Glutamatergic neuron (in vitro differentiated cells): Measurements from ENCODE around the gene CFHR5. TPM values are rescaled to one million over a fixed set of nuclear protein-coding genes. Genes with fewer than 3 reads are reported as not detected.
"Not testable (repeated sequence)": the region's sequence is repeated elsewhere in the genome, so short reads cannot be mapped to it uniquely, and the experiment has no call there.

ENCODE experiments used
- DNase-seq: peaks from one replicate; pipeline ENCODE4 v3.0.0; 2022
- H3K27ac Mint-ChIP-seq: one replicate; pipeline ENCODE4 v1.8.0; 2020; ENCODE audit warnings: mild to moderate bottlenecking, mixed read lengths, inconsistent platforms; ENCODE audit not compliant: unreplicated experiment
- H3K27me3 Mint-ChIP-seq: one replicate; pipeline ENCODE4 v1.8.0; 2020; ENCODE audit warnings: mild to moderate bottlenecking, moderate library complexity, mixed read lengths, inconsistent platforms; ENCODE audit not compliant: unreplicated experiment
- H3K36me3 Mint-ChIP-seq: one replicate; pipeline ENCODE4 v1.8.0; 2020; ENCODE audit warnings: mild to moderate bottlenecking, mixed read lengths, inconsistent platforms; ENCODE audit not compliant: unreplicated experiment
- H3K4me1 Mint-ChIP-seq: one replicate; pipeline ENCODE4 v1.8.0; 2020; ENCODE audit warnings: mild to moderate bottlenecking, low read depth, mixed read lengths, inconsistent platforms; ENCODE audit not compliant: unreplicated experiment
- H3K4me3 Mint-ChIP-seq: one replicate; pipeline ENCODE4 v1.8.0; 2020; ENCODE audit warnings: mild to moderate bottlenecking, mixed read lengths, inconsistent platforms; ENCODE audit not compliant: unreplicated experiment
- H3K9me3 Mint-ChIP-seq: one replicate; pipeline ENCODE4 v1.8.0; 2020; ENCODE audit warnings: mild to moderate bottlenecking, moderate library complexity, mixed read lengths, inconsistent platforms; ENCODE audit not compliant: unreplicated experiment
- CTCF ChIP-seq: fragments of 200-600 bp; sonication (generic); IDR thresholded peaks from one replicate; pipeline ENCODE4 v1.5.0; 2021; ENCODE audit not compliant: partially characterized antibody, unreplicated experiment
- total RNA-seq: library from RNA; stranded (reverse); fragmentation: NEBNext Ultra II Directional; extraction: Animal tissue kit (Norgen Biotek cat#: 25700); gene quantifications from one replicate; pipeline ENCODE4 v1.2.1, GENCODE V29; 2021; ENCODE audit not compliant: unreplicated experiment

CFHR5 gene
- total RNA-seq, 1 donor from 2014 or later = not detected

GRCh38 chr1:196980859-196981258 is 3.5 kb downstream of the CFHR5 start:
- Mint-ChIP-seq H3K9me3 (no peaks in the 10 kb centered on the region), H3K4me1 (no peaks in the 10 kb centered on the region), H3K36me3 (no peaks in the 10 kb centered on the region), H3K27me3 (peaks cover 2% of the 10 kb centered on the region), H3K4me3 (no peak overlapping the region), H3K27ac (no peak overlapping the region)
- TF ChIP-seq CTCF = no peak
- DNase-seq = no peak

- not testable (repeated sequence) for H3K9me3 Mint-ChIP-seq, H3K27me3 Mint-ChIP-seq, DNase-seq, H3K4me3 Mint-ChIP-seq, H3K4me1 Mint-ChIP-seq, H3K27ac Mint-ChIP-seq, H3K36me3 Mint-ChIP-seq
These were observed 4.9 kb downstream of the CFHR5 start for GRCh38 chr1:196982247-196982646.

- H3K4me3 Mint-ChIP-seq, H3K27me3 Mint-ChIP-seq, H3K4me1 Mint-ChIP-seq, H3K27ac Mint-ChIP-seq, H3K9me3 Mint-ChIP-seq, H3K36me3 Mint-ChIP-seq: not testable (repeated sequence)
- peak; percentile 47 for DNase-seq
These were observed 14.7 kb downstream of the CFHR5 start for GRCh38 chr1:196991919-196992651.

GRCh38 chr1:196993916-196994315 is 16.6 kb downstream of the CFHR5 start:
- DNase-seq = no peak
- Mint-ChIP-seq H3K4me3 (no peak overlapping the region), H3K27ac (no peak overlapping the region), H3K36me3 (no peaks in the 10 kb centered on the region), H3K9me3 (no peaks in the 10 kb centered on the region), H3K27me3 (no peaks in the 10 kb centered on the region), H3K4me1 (peaks cover 2% of the 10 kb centered on the region)
- TF ChIP-seq CTCF = no peak

- Mint-ChIP-seq H3K4me3 (no peak overlapping the region), H3K4me1 (peaks cover under 1% of the 10 kb centered on the region), H3K36me3 (no peaks in the 10 kb centered on the region), H3K27ac (no peak overlapping the region), H3K27me3 (no peaks in the 10 kb centered on the region), H3K9me3 (no peaks in the 10 kb centered on the region)
- no peak for TF ChIP-seq CTCF
- no peak for DNase-seq
These were observed 20.1 kb downstream of the CFHR5 start for GRCh38 chr1:196997423-196997822.

- H3K36me3 Mint-ChIP-seq = no peaks in the 10 kb centered on the region
- H3K27me3 Mint-ChIP-seq = no peaks in the 10 kb centered on the region
- no peaks in the 10 kb centered on the region for H3K4me1 Mint-ChIP-seq
- no peak for TF ChIP-seq CTCF
- H3K4me3 Mint-ChIP-seq = no peak overlapping the region
- H3K9me3 Mint-ChIP-seq = no peaks in the 10 kb centered on the region
- no peak overlapping the region for H3K27ac Mint-ChIP-seq
- no peak for DNase-seq
These were observed 24.5 kb downstream of the CFHR5 start for GRCh38 chr1:197001828-197002227.
